ENCODE measurements around the gene EIF3I. TPM values are rescaled to one million over a fixed set of nuclear protein-coding genes. Genes with fewer than 3 reads are reported as not detected.
A peak's percentile ranks its signal among the peaks of the same experiment; 100 is the strongest.

EIF3I gene
- total RNA-seq, 1 donor from 2014 or later, result 265 TPM

DNA sequence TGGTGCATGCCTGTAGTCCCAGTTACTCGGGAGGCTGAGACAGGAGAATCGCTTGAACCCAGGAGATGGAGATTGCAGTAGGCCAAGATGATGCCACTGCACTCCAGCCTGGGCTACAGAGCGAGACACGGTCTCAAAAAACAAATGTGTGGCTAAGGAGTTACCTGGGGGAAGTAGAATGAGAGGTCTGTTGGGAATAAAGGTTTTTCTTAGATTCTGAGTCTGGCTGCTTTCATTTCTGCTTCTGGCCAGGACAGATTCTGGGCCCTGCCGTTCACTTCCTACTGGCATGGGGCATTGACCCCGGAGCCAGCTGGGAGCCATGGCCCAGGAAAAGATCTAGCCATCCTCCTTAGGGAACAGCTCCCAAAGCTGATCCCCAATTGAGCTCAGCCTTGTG, 13.7 kb upstream of the EIF3I start:
- H3K27me3 ChIP-seq (ENCODE audit: control insufficient read depth, insufficient read depth, low read length), result no peaks in the 10 kb centered on the region

DNA sequence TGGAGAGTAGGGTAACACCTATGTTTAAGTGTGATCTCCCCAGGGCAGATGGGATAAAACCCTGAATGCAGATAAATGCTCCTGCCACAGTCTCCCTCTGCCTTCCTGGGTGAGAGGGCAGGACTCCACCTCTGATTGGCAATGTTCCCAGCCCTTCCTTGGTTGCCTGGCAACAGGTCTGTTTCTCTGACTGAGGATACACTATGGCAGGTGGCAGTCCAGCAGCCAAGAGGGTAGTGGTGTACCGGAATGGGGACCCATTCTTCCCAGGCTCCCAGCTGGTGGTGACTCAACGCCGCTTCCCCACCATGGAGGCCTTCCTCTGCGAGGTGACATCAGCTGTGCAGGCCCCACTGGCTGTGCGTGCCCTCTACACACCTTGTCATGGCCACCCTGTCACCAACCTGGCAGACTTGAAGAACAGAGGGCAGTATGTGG, 13.3 kb upstream of the EIF3I start, which contains the start of gene DCDC2B:
TSS of gene DCDC2B (plus strand) at position 199 of the 438 bp plus-strand sequence. CDS start at position 204, 5 bp downstream.
- Histone ChIP-seq H3K4me3 (ENCODE audit: low read depth, low read length) (no peak within 1 kb of the TSS), H3K27me3 (ENCODE audit: control insufficient read depth, insufficient read depth, low read length) (no peaks in the 10 kb centered on the region), H3K36me3 (ENCODE audit: control insufficient read depth, insufficient read depth, low read length) (no peaks in the 10 kb centered on the region)
- TF ChIP-seq, protein P1, sequence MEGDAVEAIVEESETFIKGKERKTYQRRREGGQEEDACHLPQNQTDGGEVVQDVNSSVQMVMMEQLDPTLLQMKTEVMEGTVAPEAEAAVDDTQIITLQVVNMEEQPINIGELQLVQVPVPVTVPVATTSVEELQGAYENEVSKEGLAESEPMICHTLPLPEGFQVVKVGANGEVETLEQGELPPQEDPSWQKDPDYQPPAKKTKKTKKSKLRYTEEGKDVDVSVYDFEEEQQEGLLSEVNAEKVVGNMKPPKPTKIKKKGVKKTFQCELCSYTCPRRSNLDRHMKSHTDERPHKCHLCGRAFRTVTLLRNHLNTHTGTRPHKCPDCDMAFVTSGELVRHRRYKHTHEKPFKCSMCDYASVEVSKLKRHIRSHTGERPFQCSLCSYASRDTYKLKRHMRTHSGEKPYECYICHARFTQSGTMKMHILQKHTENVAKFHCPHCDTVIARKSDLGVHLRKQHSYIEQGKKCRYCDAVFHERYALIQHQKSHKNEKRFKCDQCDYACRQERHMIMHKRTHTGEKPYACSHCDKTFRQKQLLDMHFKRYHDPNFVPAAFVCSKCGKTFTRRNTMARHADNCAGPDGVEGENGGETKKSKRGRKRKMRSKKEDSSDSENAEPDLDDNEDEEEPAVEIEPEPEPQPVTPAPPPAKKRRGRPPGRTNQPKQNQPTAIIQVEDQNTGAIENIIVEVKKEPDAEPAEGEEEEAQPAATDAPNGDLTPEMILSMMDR (IDR thresholded peaks at IDR 0.05; ENCODE audit: insufficient read depth, low read length, poor library complexity, severe bottlenecking), result no peak
- peak; percentile 65 for DNase-seq (ENCODE audit: low read depth)

More for the DNA sequence above, 13.7 kb upstream of the EIF3I start:
- Histone ChIP-seq H3K36me3 (ENCODE audit: control insufficient read depth, insufficient read depth, low read length) (no peaks in the 10 kb centered on the region), H3K4me3 (ENCODE audit: low read depth, low read length) (no peak overlapping the region)
- DNase-seq (ENCODE audit: low read depth), result no peak
- TF ChIP-seq, protein P1 (IDR thresholded peaks at IDR 0.05; ENCODE audit: insufficient read depth, low read length, poor library complexity, severe bottlenecking), result no peak

DNA sequence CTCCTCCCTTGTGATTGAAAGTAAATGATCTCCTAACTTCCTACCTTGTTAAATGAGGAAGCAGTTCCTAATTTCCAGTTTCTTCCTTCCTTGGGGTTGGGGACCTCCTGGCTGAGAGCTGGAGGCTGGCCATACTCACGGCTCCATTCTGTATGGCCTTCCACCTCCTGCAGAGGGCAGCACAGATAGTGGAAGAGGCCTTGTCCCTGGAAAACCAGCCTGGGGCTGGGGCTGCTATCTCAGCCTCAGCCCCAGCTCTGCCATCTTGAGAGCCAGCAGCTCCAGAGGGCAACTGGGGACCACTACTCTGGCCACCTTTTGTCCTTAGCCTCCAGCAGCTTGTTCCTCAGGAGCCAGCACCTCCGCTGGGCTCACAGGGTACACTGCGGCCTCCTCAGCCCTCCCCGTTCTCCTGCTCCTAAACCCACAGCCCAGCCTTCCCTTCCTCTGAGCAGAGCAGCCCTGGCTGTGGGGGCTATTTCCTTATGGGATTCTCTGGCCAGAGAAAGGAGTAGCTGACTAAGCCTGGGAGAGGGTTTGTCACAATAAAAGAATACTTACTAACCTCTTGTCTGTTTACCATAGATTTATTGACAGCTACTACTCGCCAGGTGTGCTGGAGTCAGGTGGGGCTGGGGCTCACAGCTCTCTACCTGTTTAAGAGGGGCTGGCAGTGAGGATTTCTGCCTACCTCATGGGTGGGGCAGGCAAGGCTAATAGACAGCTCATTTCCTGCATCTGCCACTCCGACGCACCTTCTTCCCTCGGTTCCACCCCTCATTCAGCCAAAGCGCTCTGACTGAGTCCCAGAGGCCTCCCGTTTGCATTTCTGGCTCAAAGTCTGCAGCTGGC, 6.4 kb upstream of the EIF3I start:
- no peak for DNase-seq (ENCODE audit: low read depth)
- H3K36me3 ChIP-seq (ENCODE audit: control insufficient read depth, insufficient read depth, low read length), result peaks cover 1% of the 10 kb centered on the region

DNA sequence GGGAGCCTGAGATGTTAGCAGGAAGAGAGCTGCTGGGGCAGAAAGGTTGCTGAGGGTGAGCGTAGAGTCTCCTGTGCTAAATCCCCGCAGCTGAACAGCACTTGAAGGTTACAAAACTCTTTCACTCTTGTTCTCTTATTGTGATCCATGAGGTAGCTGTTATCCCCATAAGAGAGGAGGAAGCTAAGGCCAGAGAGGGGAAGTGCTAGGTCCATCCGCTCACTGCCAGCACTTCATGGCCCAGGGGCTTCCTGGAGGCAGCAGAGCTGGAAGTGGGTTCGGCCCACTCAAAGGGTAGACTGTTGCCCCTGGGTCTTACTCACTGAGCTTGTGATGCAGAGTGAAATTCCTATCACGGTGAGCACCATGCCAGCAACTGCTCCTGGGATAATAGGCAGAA, 5.6 kb upstream of the EIF3I start:
- H3K4me3 ChIP-seq (ENCODE audit: low read depth, low read length), result no peak overlapping the region
- no peak for DNase-seq (ENCODE audit: low read depth)
- TF ChIP-seq, protein P1 (IDR thresholded peaks at IDR 0.05; ENCODE audit: insufficient read depth, low read length, poor library complexity, severe bottlenecking), result no peak
- peaks cover 1% of the 10 kb centered on the region for H3K36me3 ChIP-seq (ENCODE audit: control insufficient read depth, insufficient read depth, low read length)
- H3K27me3 ChIP-seq (ENCODE audit: control insufficient read depth, insufficient read depth, low read length), result no peaks in the 10 kb centered on the region

More for the DNA sequence above, 6.4 kb upstream of the EIF3I start:
- H3K4me3 ChIP-seq (ENCODE audit: low read depth, low read length), result no peak overlapping the region
- H3K27me3 ChIP-seq (ENCODE audit: control insufficient read depth, insufficient read depth, low read length), result no peaks in the 10 kb centered on the region
- TF ChIP-seq, protein P1 (IDR thresholded peaks at IDR 0.05; ENCODE audit: insufficient read depth, low read length, poor library complexity, severe bottlenecking), result peak; percentile 84

DNA sequence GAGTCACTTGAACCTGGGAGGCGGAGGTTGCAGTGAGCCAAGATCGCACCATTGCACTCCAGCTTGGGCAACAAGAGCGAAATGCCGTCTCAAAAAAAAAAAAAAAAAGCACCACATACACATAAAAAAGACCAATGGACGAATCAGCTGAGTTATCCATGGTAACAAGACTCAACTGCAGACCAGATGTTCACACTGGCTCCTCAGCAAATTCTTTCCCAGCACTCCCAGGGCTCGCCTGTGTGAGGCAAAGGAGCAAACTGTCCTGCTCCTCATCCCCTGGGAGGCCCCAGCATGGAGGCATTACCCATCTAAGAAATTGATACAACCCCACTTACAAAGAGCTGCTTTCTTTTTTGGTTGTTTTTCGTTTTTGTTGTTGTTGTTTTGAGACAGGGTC, 3.2 kb upstream of the EIF3I start:
- no peak for DNase-seq (ENCODE audit: low read depth)
- TF ChIP-seq, protein P1 (IDR thresholded peaks at IDR 0.05; ENCODE audit: insufficient read depth, low read length, poor library complexity, severe bottlenecking), result no peak

More for the DNA sequence above, 3.2 kb upstream of the EIF3I start:
- Histone ChIP-seq H3K4me3 (ENCODE audit: low read depth, low read length) (no peak overlapping the region), H3K36me3 (ENCODE audit: control insufficient read depth, insufficient read depth, low read length) (peaks cover 1% of the 10 kb centered on the region), H3K27me3 (ENCODE audit: control insufficient read depth, insufficient read depth, low read length) (no peaks in the 10 kb centered on the region)
